ENCODE results near the gene TRPM4.

The TRPM4 gene

GRCh38 chr19:49216071-49216470 lies 58.5 kb downstream of the TRPM4 start:
- H3K4me1 ChIP-seq (ENCODE audit: insufficient read depth, low read length), result no peaks in the 10 kb centered on the region
- DNase-seq (no peak), ATAC-seq (ENCODE audit: insufficient read depth, low read depth) (no peak)
- no peak overlapping the region for H3K4me2 ChIP-seq (ENCODE audit: insufficient read depth, low read length)
- no peaks in the 10 kb centered on the region for H3K9me3 ChIP-seq (ENCODE audit: insufficient read depth, low read length, severe bottlenecking)
- H3K4me3 ChIP-seq (ENCODE audit: low read depth in 1 of 2, low read length in 2 of 2), result no peak overlapping the region
- no peak overlapping the region for H3K9ac ChIP-seq (ENCODE audit: low read depth, low read length)
- no peaks in the 10 kb centered on the region for H3K79me2 ChIP-seq (ENCODE audit: insufficient read depth, low read length)
- H2AFZ ChIP-seq (ENCODE audit: low read depth, low read length), result no peak overlapping the region
- H3K27ac ChIP-seq (ENCODE audit: low read length), result no peak overlapping the region
- TF ChIP-seq EZH2 (IDR thresholded peaks at IDR 0.05; ENCODE audit: borderline replicate concordance, low read depth, low read length, severe bottlenecking), result no peak
- TF ChIP-seq, protein P1, sequence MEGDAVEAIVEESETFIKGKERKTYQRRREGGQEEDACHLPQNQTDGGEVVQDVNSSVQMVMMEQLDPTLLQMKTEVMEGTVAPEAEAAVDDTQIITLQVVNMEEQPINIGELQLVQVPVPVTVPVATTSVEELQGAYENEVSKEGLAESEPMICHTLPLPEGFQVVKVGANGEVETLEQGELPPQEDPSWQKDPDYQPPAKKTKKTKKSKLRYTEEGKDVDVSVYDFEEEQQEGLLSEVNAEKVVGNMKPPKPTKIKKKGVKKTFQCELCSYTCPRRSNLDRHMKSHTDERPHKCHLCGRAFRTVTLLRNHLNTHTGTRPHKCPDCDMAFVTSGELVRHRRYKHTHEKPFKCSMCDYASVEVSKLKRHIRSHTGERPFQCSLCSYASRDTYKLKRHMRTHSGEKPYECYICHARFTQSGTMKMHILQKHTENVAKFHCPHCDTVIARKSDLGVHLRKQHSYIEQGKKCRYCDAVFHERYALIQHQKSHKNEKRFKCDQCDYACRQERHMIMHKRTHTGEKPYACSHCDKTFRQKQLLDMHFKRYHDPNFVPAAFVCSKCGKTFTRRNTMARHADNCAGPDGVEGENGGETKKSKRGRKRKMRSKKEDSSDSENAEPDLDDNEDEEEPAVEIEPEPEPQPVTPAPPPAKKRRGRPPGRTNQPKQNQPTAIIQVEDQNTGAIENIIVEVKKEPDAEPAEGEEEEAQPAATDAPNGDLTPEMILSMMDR (IDR thresholded peaks at IDR 0.05; ENCODE audit: borderline replicate concordance, extremely low read depth, low read length, poor library complexity, severe bottlenecking), result no peak
- no peaks in the 10 kb centered on the region for H3K27me3 ChIP-seq (ENCODE audit: insufficient read depth, low read length, poor library complexity)
- H3K36me3 ChIP-seq (ENCODE audit: insufficient read depth, low read length), result no peaks in the 10 kb centered on the region
- H4K20me1 ChIP-seq (ENCODE audit: insufficient read depth, low read length), result no peaks in the 10 kb centered on the region

DNA sequence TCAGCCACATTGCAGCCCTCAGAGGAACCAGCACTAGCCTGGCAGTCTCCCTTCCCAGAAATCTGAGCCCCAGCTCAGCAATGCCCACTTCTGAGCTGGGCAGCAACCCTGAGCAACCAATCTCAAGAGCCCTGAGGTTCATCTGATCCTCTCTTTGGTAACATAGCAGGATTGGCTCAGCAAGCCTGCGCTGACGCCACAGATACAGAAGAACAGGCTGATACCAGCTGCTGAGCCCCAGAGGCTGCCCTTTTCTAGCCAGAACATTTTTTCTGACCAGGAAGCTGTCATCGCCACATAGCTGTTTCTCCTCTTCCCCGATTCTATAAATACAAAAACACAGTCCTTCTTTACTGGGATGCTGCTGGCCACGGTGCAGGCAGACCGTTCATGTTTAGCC lies 59.8 kb downstream of the TRPM4 start:
- H2AFZ ChIP-seq (ENCODE audit: low read depth, low read length), result no peak overlapping the region
- TF ChIP-seq EZH2 (IDR thresholded peaks at IDR 0.05; ENCODE audit: borderline replicate concordance, low read depth, low read length, severe bottlenecking), result no peak
- TF ChIP-seq, protein P1 (IDR thresholded peaks at IDR 0.05; ENCODE audit: borderline replicate concordance, extremely low read depth, low read length, poor library complexity, severe bottlenecking), result no peak
- no peak overlapping the region for H3K4me2 ChIP-seq (ENCODE audit: insufficient read depth, low read length)
- no peak overlapping the region for H3K27ac ChIP-seq (ENCODE audit: low read length)
- no peaks in the 10 kb centered on the region for H3K9me3 ChIP-seq (ENCODE audit: insufficient read depth, low read length, severe bottlenecking)
- H3K4me3 ChIP-seq (ENCODE audit: low read depth in 1 of 2, low read length in 2 of 2), result no peak overlapping the region
- H4K20me1 ChIP-seq (ENCODE audit: insufficient read depth, low read length), result no peaks in the 10 kb centered on the region
- no peak overlapping the region for H3K9ac ChIP-seq (ENCODE audit: low read depth, low read length)
- H3K4me1 ChIP-seq (ENCODE audit: insufficient read depth, low read length), result no peaks in the 10 kb centered on the region
- ATAC-seq (ENCODE audit: insufficient read depth, low read depth) (no peak), DNase-seq (no peak)
- no peaks in the 10 kb centered on the region for H3K79me2 ChIP-seq (ENCODE audit: insufficient read depth, low read length)
- H3K36me3 ChIP-seq (ENCODE audit: insufficient read depth, low read length), result no peaks in the 10 kb centered on the region
- H3K27me3 ChIP-seq (ENCODE audit: insufficient read depth, low read length, poor library complexity), result no peaks in the 10 kb centered on the region

- H3K4me1 ChIP-seq (ENCODE audit: insufficient read depth, low read length), result 0 out of 2 replicates have a peak, but pooled peaks cover 3% of the 10 kb centered on the region
- no peaks in the 10 kb centered on the region for H3K79me2 ChIP-seq (ENCODE audit: insufficient read depth, low read length)
- no peak for ATAC-seq (ENCODE audit: insufficient read depth, low read depth)
- H3K27ac ChIP-seq (ENCODE audit: low read length), result no peak overlapping the region
- no peak overlapping the region for H3K9ac ChIP-seq (ENCODE audit: low read depth, low read length)
- no peak for TF ChIP-seq EZH2 (IDR thresholded peaks at IDR 0.05; ENCODE audit: borderline replicate concordance, low read depth, low read length, severe bottlenecking)
- TF ChIP-seq, protein P1 (IDR thresholded peaks at IDR 0.05; ENCODE audit: borderline replicate concordance, extremely low read depth, low read length, poor library complexity, severe bottlenecking), result no peak
- H3K4me2 ChIP-seq (ENCODE audit: insufficient read depth, low read length), result no peak overlapping the region
- no peak overlapping the region for H3K4me3 ChIP-seq (ENCODE audit: low read depth in 1 of 2, low read length in 2 of 2)
- no peak for DNase-seq
- H3K9me3 ChIP-seq (ENCODE audit: insufficient read depth, low read length, severe bottlenecking), result no peaks in the 10 kb centered on the region
- H2AFZ ChIP-seq (ENCODE audit: low read depth, low read length), result no peak overlapping the region
- no peaks in the 10 kb centered on the region for H3K27me3 ChIP-seq (ENCODE audit: insufficient read depth, low read length, poor library complexity)
- H3K36me3 ChIP-seq (ENCODE audit: insufficient read depth, low read length), result no peaks in the 10 kb centered on the region
- no peaks in the 10 kb centered on the region for H4K20me1 ChIP-seq (ENCODE audit: insufficient read depth, low read length)
These were observed 64.4 kb downstream of the TRPM4 start for GRCh38 chr19:49222011-49222410.

DNA sequence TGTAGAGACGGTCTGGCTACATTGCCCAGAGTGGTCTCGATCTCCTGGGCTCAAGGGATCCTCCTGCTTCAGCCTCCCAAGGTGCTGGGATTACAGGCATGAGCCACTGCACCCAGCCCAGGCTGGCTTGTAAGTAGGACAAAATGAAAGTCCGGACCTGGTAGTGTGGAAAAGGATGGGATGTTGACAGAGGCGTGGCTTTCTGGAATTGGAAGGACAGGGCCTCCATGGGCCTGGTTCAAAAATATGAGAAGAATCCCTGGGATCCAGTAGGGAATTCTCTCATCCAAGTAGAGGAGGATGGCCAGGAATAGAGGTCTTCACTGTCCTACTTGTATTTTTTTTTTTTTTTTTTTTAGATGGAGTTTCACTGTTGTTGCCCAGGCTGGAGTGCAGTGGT lies 64.9 kb downstream of the TRPM4 start:
- H2AFZ ChIP-seq (ENCODE audit: low read depth, low read length), result no peak overlapping the region
- H3K27me3 ChIP-seq (ENCODE audit: insufficient read depth, low read length, poor library complexity), result no peaks in the 10 kb centered on the region
- no peak overlapping the region for H3K9ac ChIP-seq (ENCODE audit: low read depth, low read length)
- 0 out of 2 replicates have a peak, but pooled peaks cover 3% of the 10 kb centered on the region for H3K4me1 ChIP-seq (ENCODE audit: insufficient read depth, low read length)
- DNase-seq, result no peak
- H4K20me1 ChIP-seq (ENCODE audit: insufficient read depth, low read length), result no peaks in the 10 kb centered on the region
- H3K4me3 ChIP-seq (ENCODE audit: low read depth in 1 of 2, low read length in 2 of 2), result no peak overlapping the region
- H3K4me2 ChIP-seq (ENCODE audit: insufficient read depth, low read length), result no peak overlapping the region
- TF ChIP-seq, protein P1 (IDR thresholded peaks at IDR 0.05; ENCODE audit: borderline replicate concordance, extremely low read depth, low read length, poor library complexity, severe bottlenecking), result no peak
- TF ChIP-seq EZH2 (IDR thresholded peaks at IDR 0.05; ENCODE audit: borderline replicate concordance, low read depth, low read length, severe bottlenecking), result no peak
- no peaks in the 10 kb centered on the region for H3K36me3 ChIP-seq (ENCODE audit: insufficient read depth, low read length)
- H3K27ac ChIP-seq (ENCODE audit: low read length), result no peak overlapping the region
- no peak for ATAC-seq (ENCODE audit: insufficient read depth, low read depth)
- H3K79me2 ChIP-seq (ENCODE audit: insufficient read depth, low read length), result no peaks in the 10 kb centered on the region
- H3K9me3 ChIP-seq (ENCODE audit: insufficient read depth, low read length, severe bottlenecking), result no peaks in the 10 kb centered on the region

All from DND-41 (cell line).